Activated CD8-positive, alpha-beta T cell treated with anti-CD3 and anti-CD28 coated beads for 36 hours (primary cell): ENCODE results near the gene GUCY1A2. TPM values are rescaled to one million over a fixed set of nuclear protein-coding genes. Genes with fewer than 3 reads are reported as not detected.

ENCODE experiments used
- ATAC-seq: fragments of 200-7000 bp; cut with Tn5 transposase; one replicate; pipeline ENCODE4 v1.10.0; 2021; ENCODE audit warnings: mild to moderate bottlenecking, moderate library complexity
- CTCF ChIA-PET: fragments of 350-600 bp; sonication (Branson Sonifier 250); formaldehyde crosslinking; loops from one replicate; lab custom pipeline; 2021; ENCODE audit warnings: antibody characterized with exemption; lab: Charles Lee
- POLR2A ChIA-PET: fragments of 350-600 bp; sonication (Branson Sonifier 250); formaldehyde crosslinking; loops from one replicate; lab custom pipeline; 2021; ENCODE audit warnings: antibody characterized with exemption; lab: Charles Lee
- DNase-seq: peaks from one replicate; pipeline ENCODE4 v3.0.0-alpha.2; 2020
- H3K27ac Mint-ChIP-seq: one replicate; pipeline ENCODE4 v1.8.0; 2021; ENCODE audit warnings: mild to moderate bottlenecking, mixed read lengths
- H3K27me3 Mint-ChIP-seq: one replicate; pipeline ENCODE4 v1.8.0; 2021; ENCODE audit warnings: mixed read lengths
- H3K36me3 Mint-ChIP-seq: one replicate; pipeline ENCODE4 v1.8.0; 2021; ENCODE audit warnings: low read depth, mixed read lengths
- H3K4me1 Mint-ChIP-seq: one replicate; pipeline ENCODE4 v1.8.0; 2021; ENCODE audit warnings: low read depth, mixed read lengths
- H3K4me3 Mint-ChIP-seq: one replicate; pipeline ENCODE4 v1.8.0; 2021; ENCODE audit warnings: mild to moderate bottlenecking, moderate library complexity, mixed read lengths
- H3K9me3 Mint-ChIP-seq: one replicate; pipeline ENCODE4 v1.8.0; 2021; ENCODE audit warnings: mixed read lengths
- CTCF ChIP-seq: fragments of 200-600 bp; IDR thresholded peaks from one replicate; pipeline ENCODE4 v1.8.0; 2022; ENCODE audit warnings: antibody characterized with exemption, mild to moderate bottlenecking
- intact Hi-C: fragments of 100-400 bp; cut with micrococcal nuclease; formaldehyde crosslinking; loops from one replicate; pipeline ENCODE4 v1.10.0; 2022
- total RNA-seq, 2 experiments: library from RNA; stranded (reverse); gene quantifications; one replicate each; pipeline ENCODE4 v1.2.3, GENCODE V29; 2021

The GUCY1A2 gene
- total RNA-seq, 2 experiments from 2014 or later, result not detected

GRCh38 chr11:106950067-106950491, 68.2 kb downstream of the GUCY1A2 start:
- DNase-seq, result no peak
- H3K27ac Mint-ChIP-seq, result no peak overlapping the region
- ChIA-PET POLR2A (interaction anchor here (0.7 kb wide), 1 partner anchor 10 kb away, joined by 3 read pairs; no protein-coding TSS in a partner anchor), CTCF (no interaction called here)
- no peaks in the 10 kb centered on the region for H3K36me3 Mint-ChIP-seq
- H3K4me1 Mint-ChIP-seq, result no peaks in the 10 kb centered on the region
- H3K9me3 Mint-ChIP-seq, result peaks cover 5% of the 10 kb centered on the region
- ATAC-seq, result no peak
- no peak for TF ChIP-seq CTCF
- H3K27me3 Mint-ChIP-seq, result no peaks in the 10 kb centered on the region
- no peak overlapping the region for H3K4me3 Mint-ChIP-seq
- intact Hi-C loops, result no loop called here

- Mint-ChIP-seq H3K36me3 (no peaks in the 10 kb centered on the region), H3K4me1 (no peaks in the 10 kb centered on the region), H3K27me3 (no peaks in the 10 kb centered on the region), H3K9me3 (no peaks in the 10 kb centered on the region), H3K4me3 (no peak overlapping the region), H3K27ac (no peak overlapping the region)
- CTCF ChIA-PET, result no interaction called here
- intact Hi-C loops, result no loop called here
- no peak for DNase-seq
- POLR2A ChIA-PET, result no interaction called here
- TF ChIP-seq CTCF, result no peak
- ATAC-seq, result no peak
Observed at GRCh38 chr11:106943089-106943488, 75.2 kb downstream of the GUCY1A2 start.

- POLR2A ChIA-PET, result no interaction called here
- no peak for ATAC-seq
Observed at GRCh38 chr11:106939157-106939556, 79.1 kb downstream of the GUCY1A2 start.

GRCh38 chr11:106937111-106937510, 81.2 kb downstream of the GUCY1A2 start:
- CTCF ChIA-PET, result no interaction called here

More at GRCh38 chr11:106939157-106939556, 79.1 kb downstream of the GUCY1A2 start:
- H3K27ac Mint-ChIP-seq, result no peak overlapping the region
- H3K4me3 Mint-ChIP-seq, result no peak overlapping the region
- CTCF ChIA-PET, result no interaction called here
- H3K4me1 Mint-ChIP-seq, result no peaks in the 10 kb centered on the region
- H3K27me3 Mint-ChIP-seq, result no peaks in the 10 kb centered on the region
- H3K9me3 Mint-ChIP-seq, result no peaks in the 10 kb centered on the region
- no peak for TF ChIP-seq CTCF
- DNase-seq, result no peak
- intact Hi-C loops, result no loop called here
- H3K36me3 Mint-ChIP-seq, result no peaks in the 10 kb centered on the region

GRCh38 chr11:106925245-106925644, 93.0 kb downstream of the GUCY1A2 start:
- no peak for TF ChIP-seq CTCF
- DNase-seq, result no peak
- Mint-ChIP-seq H3K27me3 (no peaks in the 10 kb centered on the region), H3K4me1 (no peaks in the 10 kb centered on the region), H3K9me3 (no peaks in the 10 kb centered on the region), H3K4me3 (no peak overlapping the region), H3K27ac (no peak overlapping the region), H3K36me3 (no peaks in the 10 kb centered on the region)
- intact Hi-C loops, result no loop called here
- ATAC-seq, result no peak
- ChIA-PET POLR2A (no interaction called here), CTCF (no interaction called here)

More at GRCh38 chr11:106937111-106937510, 81.2 kb downstream of the GUCY1A2 start:
- intact Hi-C loops, result no loop called here
- H3K4me1 Mint-ChIP-seq, result no peaks in the 10 kb centered on the region
- H3K27ac Mint-ChIP-seq, result no peak overlapping the region
- H3K27me3 Mint-ChIP-seq, result no peaks in the 10 kb centered on the region
- no peaks in the 10 kb centered on the region for H3K36me3 Mint-ChIP-seq
- no peak for ATAC-seq
- TF ChIP-seq CTCF, result no peak
- no peaks in the 10 kb centered on the region for H3K9me3 Mint-ChIP-seq
- POLR2A ChIA-PET, result no interaction called here
- no peak for DNase-seq
- no peak overlapping the region for H3K4me3 Mint-ChIP-seq
